Measurements from ENCODE around the gene STT3B. TPM values are rescaled to one million over a fixed set of nuclear protein-coding genes. Genes with fewer than 3 reads are reported as not detected.

STT3B gene
- total RNA-seq = 108 TPM
- 10 to 100 TPM; 85.1 to 91.3 (median 89.5) TPM for polyA plus RNA-seq

- DNase-seq (peak in 2 of 3 donors; percentile 76 to 93), ATAC-seq (ENCODE audit: low read depth in 2 of 2) (peak; percentile 46 to 47)
- peak within 1 kb of the TSS; percentile 99 for H3K27ac ChIP-seq (ENCODE audit: insufficient read depth, low read length, poor library complexity, severe bottlenecking)
- Mint-ChIP-seq H3K27ac (peak within 1 kb of the TSS; percentile 96 to 99 (median 97)), H3K27me3 (peaks cover 10% of the 10 kb centered on the region), H3K9me3 (no peaks in the 10 kb centered on the region), H3K4me1 (peaks cover 22 to 40% (median 31%) of the 10 kb centered on the region in 4 donors), H3K4me3 (peak within 1 kb of the TSS in 3 of 4 donors; percentile 97 to 99 (median 98)), H3K36me3 (no peaks in the 10 kb centered on the region)
- no peaks in the 10 kb centered on the region for H3K9me3 ChIP-seq (ENCODE audit: control insufficient read depth in 2 of 2, low read length in 2 of 2)
- H3K4me3 ChIP-seq (ENCODE audit: low read depth, low read length) = peak within 1 kb of the TSS; percentile 99
- peaks cover 41% of the 10 kb centered on the region for H3K4me1 ChIP-seq (ENCODE audit: control insufficient read depth, insufficient read depth, low read length, poor library complexity, severe bottlenecking)
- H3K27me3 ChIP-seq (ENCODE audit: control insufficient read depth, insufficient read depth, low read length) = no peaks in the 10 kb centered on the region
- no peaks in the 10 kb centered on the region for H3K36me3 ChIP-seq (ENCODE audit: control insufficient read depth, insufficient read depth, low read length)
These were observed at the start of gene STT3B for GRCh38 chr3:31532587-31533168. Gene STT3B, plus strand, starts transcription at chr3:31532925. Its CDS starts 74 bp downstream, at chr3:31532999.

GRCh38 chr3:31483776-31484175 is 48.9 kb upstream of the STT3B start:
- no peak overlapping the region for H3K27ac Mint-ChIP-seq
- Histone ChIP-seq H3K4me1 (ENCODE audit: control insufficient read depth, insufficient read depth, low read length, poor library complexity, severe bottlenecking) (no peaks in the 10 kb centered on the region), H3K9me3 (ENCODE audit: control insufficient read depth in 2 of 2, low read length in 2 of 2) (no peaks in the 10 kb centered on the region), H3K36me3 (ENCODE audit: control insufficient read depth, insufficient read depth, low read length) (no peaks in the 10 kb centered on the region), H3K4me3 (ENCODE audit: low read depth, low read length) (no peak overlapping the region), H3K27ac (ENCODE audit: insufficient read depth, low read length, poor library complexity, severe bottlenecking) (no peak overlapping the region), H3K27me3 (ENCODE audit: control insufficient read depth, insufficient read depth, low read length) (no peaks in the 10 kb centered on the region)
- peaks cover 3% of the 10 kb centered on the region for H3K36me3 Mint-ChIP-seq
- no peak for ATAC-seq (ENCODE audit: low read depth in 2 of 2)
- peaks cover 0 to 11% (median 5%) of the 10 kb centered on the region in 7 donors for H3K9me3 Mint-ChIP-seq
- no peaks in the 10 kb centered on the region for H3K27me3 Mint-ChIP-seq
- DNase-seq = no peak
- H3K4me1 Mint-ChIP-seq = peaks cover 0 to 2% (median 0%) of the 10 kb centered on the region in 4 donors
- no peak overlapping the region for H3K4me3 Mint-ChIP-seq

GRCh38 chr3:31485196-31485595 is 47.5 kb upstream of the STT3B start:
- Histone ChIP-seq H3K27ac (ENCODE audit: insufficient read depth, low read length, poor library complexity, severe bottlenecking) (no peak overlapping the region), H3K36me3 (ENCODE audit: control insufficient read depth, insufficient read depth, low read length) (no peaks in the 10 kb centered on the region), H3K4me3 (ENCODE audit: low read depth, low read length) (no peak overlapping the region), H3K4me1 (ENCODE audit: control insufficient read depth, insufficient read depth, low read length, poor library complexity, severe bottlenecking) (no peaks in the 10 kb centered on the region), H3K9me3 (ENCODE audit: control insufficient read depth in 2 of 2, low read length in 2 of 2) (peaks cover 0 to under 1% of the 10 kb centered on the region in 2 experiments), H3K27me3 (ENCODE audit: control insufficient read depth, insufficient read depth, low read length) (no peaks in the 10 kb centered on the region)
- H3K27me3 Mint-ChIP-seq = no peaks in the 10 kb centered on the region
- peaks cover 0 to 2% (median 0%) of the 10 kb centered on the region in 4 donors for H3K4me1 Mint-ChIP-seq
- H3K27ac Mint-ChIP-seq = no peak overlapping the region
- DNase-seq (no peak), ATAC-seq (ENCODE audit: low read depth in 2 of 2) (no peak)
- H3K4me3 Mint-ChIP-seq = no peak overlapping the region
- peaks cover 8% of the 10 kb centered on the region for H3K36me3 Mint-ChIP-seq
- peaks cover 0 to 16% (median 7%) of the 10 kb centered on the region in 7 donors for H3K9me3 Mint-ChIP-seq

GRCh38 chr3:31486865-31487533 is 45.7 kb upstream of the STT3B start:
- H3K9me3 ChIP-seq (ENCODE audit: control insufficient read depth in 2 of 2, low read length in 2 of 2) = peaks cover 12 to 13% of the 10 kb centered on the region in 2 experiments
- no peaks in the 10 kb centered on the region for H3K27me3 ChIP-seq (ENCODE audit: control insufficient read depth, insufficient read depth, low read length)
- DNase-seq (no peak), ATAC-seq (ENCODE audit: low read depth in 2 of 2) (no peak)
- Mint-ChIP-seq H3K27ac (no peak overlapping the region), H3K27me3 (no peaks in the 10 kb centered on the region), H3K4me1 (peaks cover 0 to 2% (median 0%) of the 10 kb centered on the region in 4 donors), H3K4me3 (no peak overlapping the region), H3K36me3 (peaks cover 12% of the 10 kb centered on the region), H3K9me3 (peaks cover 0 to 26% (median 8%) of the 10 kb centered on the region in 7 donors)
- no peak overlapping the region for H3K27ac ChIP-seq (ENCODE audit: insufficient read depth, low read length, poor library complexity, severe bottlenecking)
- H3K36me3 ChIP-seq (ENCODE audit: control insufficient read depth, insufficient read depth, low read length) = no peaks in the 10 kb centered on the region
- no peaks in the 10 kb centered on the region for H3K4me1 ChIP-seq (ENCODE audit: control insufficient read depth, insufficient read depth, low read length, poor library complexity, severe bottlenecking)
- H3K4me3 ChIP-seq (ENCODE audit: low read depth, low read length) = no peak overlapping the region

GRCh38 chr3:31488475-31489017 is 44.2 kb upstream of the STT3B start:
- H3K27me3 Mint-ChIP-seq = no peaks in the 10 kb centered on the region
- Histone ChIP-seq H3K4me1 (ENCODE audit: control insufficient read depth, insufficient read depth, low read length, poor library complexity, severe bottlenecking) (no peaks in the 10 kb centered on the region), H3K27ac (ENCODE audit: insufficient read depth, low read length, poor library complexity, severe bottlenecking) (no peak overlapping the region), H3K36me3 (ENCODE audit: control insufficient read depth, insufficient read depth, low read length) (no peaks in the 10 kb centered on the region), H3K9me3 (ENCODE audit: control insufficient read depth in 2 of 2, low read length in 2 of 2) (peaks cover 22% of the 10 kb centered on the region in 2 experiments), H3K27me3 (ENCODE audit: control insufficient read depth, insufficient read depth, low read length) (no peaks in the 10 kb centered on the region), H3K4me3 (ENCODE audit: low read depth, low read length) (no peak overlapping the region)
- ATAC-seq (ENCODE audit: low read depth in 2 of 2) (no peak), DNase-seq (no peak)
- H3K9me3 Mint-ChIP-seq = peaks cover 0 to 32% (median 10%) of the 10 kb centered on the region in 7 donors
- peaks cover 12% of the 10 kb centered on the region for H3K36me3 Mint-ChIP-seq
- no peak overlapping the region for H3K27ac Mint-ChIP-seq
- no peaks in the 10 kb centered on the region for H3K4me1 Mint-ChIP-seq
- no peak overlapping the region for H3K4me3 Mint-ChIP-seq

GRCh38 chr3:31490502-31490901 is 42.2 kb upstream of the STT3B start:
- no peak for ATAC-seq (ENCODE audit: low read depth in 2 of 2)
- Mint-ChIP-seq H3K27me3 (no peaks in the 10 kb centered on the region), H3K36me3 (peaks cover 12% of the 10 kb centered on the region), H3K4me3 (no peak overlapping the region), H3K27ac (no peak overlapping the region), H3K4me1 (no peaks in the 10 kb centered on the region), H3K9me3 (peaks cover 0 to 32% (median 10%) of the 10 kb centered on the region in 7 donors)
- DNase-seq = no peak
- no peaks in the 10 kb centered on the region for H3K36me3 ChIP-seq (ENCODE audit: control insufficient read depth, insufficient read depth, low read length)
- H3K27me3 ChIP-seq (ENCODE audit: control insufficient read depth, insufficient read depth, low read length) = no peaks in the 10 kb centered on the region
- H3K27ac ChIP-seq (ENCODE audit: insufficient read depth, low read length, poor library complexity, severe bottlenecking) = no peak overlapping the region
- H3K9me3 ChIP-seq (ENCODE audit: control insufficient read depth in 2 of 2, low read length in 2 of 2) = peaks cover 22% of the 10 kb centered on the region in 2 experiments
- H3K4me3 ChIP-seq (ENCODE audit: low read depth, low read length) = no peak overlapping the region
- no peaks in the 10 kb centered on the region for H3K4me1 ChIP-seq (ENCODE audit: control insufficient read depth, insufficient read depth, low read length, poor library complexity, severe bottlenecking)

- no peak overlapping the region for H3K4me3 ChIP-seq (ENCODE audit: low read depth, low read length)
- H3K27ac Mint-ChIP-seq = no peak overlapping the region
- peaks cover 0 to 32% (median 13%) of the 10 kb centered on the region in 7 donors for H3K9me3 Mint-ChIP-seq
- DNase-seq = no peak
- H3K4me1 Mint-ChIP-seq = no peaks in the 10 kb centered on the region
- no peak overlapping the region for H3K27ac ChIP-seq (ENCODE audit: insufficient read depth, low read length, poor library complexity, severe bottlenecking)
- H3K9me3 ChIP-seq (ENCODE audit: control insufficient read depth in 2 of 2, low read length in 2 of 2) = peaks cover 22% of the 10 kb centered on the region in 2 experiments
- no peaks in the 10 kb centered on the region for H3K36me3 ChIP-seq (ENCODE audit: control insufficient read depth, insufficient read depth, low read length)
- H3K36me3 Mint-ChIP-seq = peaks cover 12% of the 10 kb centered on the region
- ATAC-seq (ENCODE audit: low read depth in 2 of 2) = no peak
- no peaks in the 10 kb centered on the region for H3K4me1 ChIP-seq (ENCODE audit: control insufficient read depth, insufficient read depth, low read length, poor library complexity, severe bottlenecking)
- no peaks in the 10 kb centered on the region for H3K27me3 Mint-ChIP-seq
- H3K27me3 ChIP-seq (ENCODE audit: control insufficient read depth, insufficient read depth, low read length) = no peaks in the 10 kb centered on the region
- H3K4me3 Mint-ChIP-seq = no peak overlapping the region
These were observed 41.1 kb upstream of the STT3B start for GRCh38 chr3:31491660-31492059.
